HepG2 (cell line): ENCODE results near the gene C2orf80. TPM values are rescaled to one million over a fixed set of nuclear protein-coding genes. Genes with fewer than 3 reads are reported as not detected.

ENCODE experiments used
- DBP ChIP-seq: sonication (generic); formaldehyde crosslinking; IDR thresholded peaks from 2 replicates; pipeline ENCODE4 v1.4.0; 2020; ENCODE audit warnings: missing genetic modification reagents; ENCODE audit errors: not compliant biosample characterization
- E2F1 ChIP-seq: sonication (generic); formaldehyde crosslinking; IDR thresholded peaks from 2 replicates; pipeline ENCODE4 v1.5.0; 2020; ENCODE audit warnings: missing genetic modification reagents
- FOXO1 ChIP-seq: sonication (generic); formaldehyde crosslinking; IDR thresholded peaks from 2 replicates; pipeline ENCODE4 v1.4.0; 2020; ENCODE audit warnings: missing genetic modification reagents
- KIAA2018 ChIP-seq: sonication (generic); formaldehyde crosslinking; IDR thresholded peaks from 2 replicates; pipeline ENCODE4 v1.5.0; 2020; ENCODE audit warnings: mild to moderate bottlenecking, missing genetic modification reagents, borderline replicate concordance
- KLF9 ChIP-seq: IDR thresholded peaks from 2 replicates; pipeline ENCODE4 v1.6.1; 2016; ENCODE audit warnings: low read depth
- MED1 ChIP-seq: sonication (generic); formaldehyde crosslinking; IDR thresholded peaks from 2 replicates; pipeline ENCODE4 v1.4.0; 2020; ENCODE audit warnings: missing genetic modification reagents
- SRSF9 ChIP-seq: fragments of 200-400 bp; formaldehyde crosslinking; IDR thresholded peaks from 2 replicates; pipeline ENCODE4 v1.6.1; 2018; ENCODE audit warnings: borderline replicate concordance, mild to moderate bottlenecking, low read depth, low read length; ENCODE audit not compliant: insufficient read depth, poor library complexity, severe bottlenecking
- YEATS2 ChIP-seq: sonication (generic); formaldehyde crosslinking; IDR thresholded peaks from 2 replicates; pipeline ENCODE4 v1.4.0; 2020; ENCODE audit warnings: missing genetic modification reagents, borderline replicate concordance
- ZFP1 ChIP-seq: IDR thresholded peaks from 2 replicates; pipeline ENCODE4 v1.6.1; 2016
- ZMAT5 ChIP-seq: sonication (generic); formaldehyde crosslinking; IDR thresholded peaks from 2 replicates; pipeline ENCODE4 v1.5.0; 2020; ENCODE audit warnings: mild to moderate bottlenecking, low read depth, missing genetic modification reagents, borderline replicate concordance
- ZNF143 ChIP-seq: sonication (generic); formaldehyde crosslinking; IDR thresholded peaks from 2 replicates; pipeline ENCODE4 v1.4.0; 2020; ENCODE audit warnings: missing genetic modification reagents
- ZNF296 ChIP-seq: sonication (generic); formaldehyde crosslinking; conservative IDR thresholded peaks from 2 replicates; pipeline ENCODE4 v1.5.0; 2020; ENCODE audit warnings: mild to moderate bottlenecking, missing genetic modification reagents
- ZNF512B ChIP-seq: sonication (generic); formaldehyde crosslinking; IDR thresholded peaks from 2 replicates; pipeline ENCODE4 v1.5.1; 2020; ENCODE audit warnings: missing genetic modification reagents, mild to moderate bottlenecking, borderline replicate concordance
- ZNF652 ChIP-seq: IDR thresholded peaks from 2 replicates; pipeline ENCODE4 v1.6.1; 2016; ENCODE audit warnings: low read depth, borderline replicate concordance
- ZNF782 ChIP-seq: sonication (generic); formaldehyde crosslinking; IDR thresholded peaks from 2 replicates; pipeline ENCODE4 v1.4.0; 2020; ENCODE audit warnings: missing genetic modification reagents, mild to moderate bottlenecking, borderline replicate concordance
- polyA plus RNA-seq, 8 experiments: library from polyadenylated mRNA; depleted of rRNA in 3 of 8; stranded (reverse) in 7 of 8; unstranded in 1 of 8; fragments of >200 nt; fragmentation: Illumina TruSeq in 4 of 8; extraction: Trizol in 4 of 8; gene quantifications; 2 replicates each; pipeline versions ENCODE4 v1.2.1 to v1.2.3, GENCODE V29; 2011 to 2016; ENCODE audit warnings: low read depth in 4 of 8, missing spikeins in 1 of 8, mixed read lengths in 1 of 8; ENCODE audit not compliant: insufficient read depth in 1 of 8
- total RNA-seq, 5 experiments: library from RNA; depleted of rRNA; stranded (reverse); fragments of >200 nt; fragmentation: Illumina TruSeq; extraction: Trizol; gene quantifications; 2 replicates each; pipeline ENCODE4 v1.2.3, GENCODE V29; 2016; ENCODE audit warnings: low read depth in 1 of 5

C2orf80 gene
- total and polyA plus RNA-seq, 2 of the 13 experiments (the other 11 are each of a cell fraction or from before 2014, with no cell fraction given), result not detected

GRCh38 chr2:208175069-208175839 lies 14.6 kb downstream of the C2orf80 start (continued):
- no peak for TF ChIP-seq KIAA2018 (CRISPR knock-in tag)
- peak; percentile 24; the same call in 1 of the 2 replicates for TF ChIP-seq YEATS2 (CRISPR knock-in tag)
- TF ChIP-seq ZMAT5 (CRISPR knock-in tag), result no peak
- no peak for TF ChIP-seq ZFP1 (CRISPR knock-in tag)
- no peak for TF ChIP-seq ZNF782 (CRISPR knock-in tag)
- no peak for TF ChIP-seq ZNF652 (CRISPR knock-in tag)
- no peak for TF ChIP-seq ZNF512B (CRISPR knock-in tag)
- TF ChIP-seq ZNF296 (CRISPR knock-in tag), result no peak
- no peak for TF ChIP-seq FOXO1
- no peak for TF ChIP-seq ZNF143 (CRISPR knock-in tag)
- TF ChIP-seq DBP, result no peak
- no peak for TF ChIP-seq E2F1
- no peak for TF ChIP-seq KLF9 (CRISPR knock-in tag)
- TF ChIP-seq MED1 (CRISPR knock-in tag), result peak; percentile 43; the same call in 1 of the 2 replicates
- TF ChIP-seq SRSF9, result no peak
